ENCODE data around the gene WSB2. TPM values are rescaled to one million over a fixed set of nuclear protein-coding genes. Genes with fewer than 3 reads are reported as not detected.

Gene WSB2
- total and polyA plus RNA-seq, 10 donors = 14.4 to 63.2 (median 43.6) TPM

DNA sequence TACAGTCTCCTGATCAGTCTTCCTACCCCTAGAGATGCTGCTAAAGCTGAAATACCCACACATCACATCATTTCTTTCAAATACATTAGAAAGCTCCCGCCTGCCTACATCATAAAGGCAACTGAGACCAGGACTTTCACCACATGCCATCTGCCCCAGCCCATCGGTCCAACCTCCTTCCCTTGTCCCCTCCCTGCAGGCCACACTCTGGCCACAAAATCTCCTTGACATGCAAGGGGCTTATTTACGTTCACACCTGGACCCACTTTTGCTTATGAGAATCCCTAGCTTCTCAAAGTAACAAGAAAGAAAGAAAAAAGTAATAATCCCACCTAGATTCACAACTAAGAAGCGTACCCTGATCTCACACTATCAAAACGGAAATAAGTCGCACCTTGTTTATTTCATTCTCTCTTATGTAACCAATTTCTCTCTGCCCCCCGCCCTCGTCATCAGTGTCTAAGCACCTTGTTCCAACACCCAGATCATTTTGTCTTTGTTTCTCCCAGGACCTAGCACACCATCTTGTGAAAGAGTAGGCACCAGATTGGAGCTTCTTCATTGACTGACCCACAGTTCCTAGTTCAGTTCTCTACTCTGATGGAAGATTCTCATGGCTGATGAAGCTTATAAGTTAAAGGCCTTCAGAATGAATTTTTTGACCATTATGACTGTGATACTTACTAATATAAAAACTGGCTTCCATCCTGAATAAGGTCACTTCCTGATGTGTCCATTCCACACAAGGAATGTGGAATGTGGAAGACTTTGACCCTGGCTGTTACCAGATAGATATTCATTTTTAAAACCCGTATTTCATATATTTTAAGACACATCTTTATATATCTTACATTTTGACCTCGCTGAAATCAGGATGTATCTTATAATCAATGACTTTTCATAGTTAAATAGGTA, 7.7 kb downstream of the WSB2 start:
- WGBS, 5 donors = 79 to 92% (median 88%) methylated on average over 10 of the region's 10 CpGs
- no peaks in the 10 kb centered on the region for H3K27me3 ChIP-seq (replicated peaks in 1 of 7)
- H3K27ac ChIP-seq = peak overlapping the region in 7 of 8 donors; percentile 31 to 69 (median 52)
- no peak for DNase-seq
- intact Hi-C loops (cut with DNase I; ENCODE audit: low total_unique reads) = no loop called here
- peaks cover 6 to 73% (median 33%) of the 10 kb centered on the region in 6 donors for H3K4me1 ChIP-seq
- no peaks in the 10 kb centered on the region for H3K9me3 ChIP-seq
- H3K36me3 ChIP-seq = peaks cover 0 to 43% (median 25%) of the 10 kb centered on the region in 6 donors
- TF ChIP-seq POLR2A (IDR thresholded peaks at IDR 0.05) (no peak), POLR2AphosphoS5 (IDR thresholded peaks at IDR 0.05) (no peak)
- TF ChIP-seq, protein P1, sequence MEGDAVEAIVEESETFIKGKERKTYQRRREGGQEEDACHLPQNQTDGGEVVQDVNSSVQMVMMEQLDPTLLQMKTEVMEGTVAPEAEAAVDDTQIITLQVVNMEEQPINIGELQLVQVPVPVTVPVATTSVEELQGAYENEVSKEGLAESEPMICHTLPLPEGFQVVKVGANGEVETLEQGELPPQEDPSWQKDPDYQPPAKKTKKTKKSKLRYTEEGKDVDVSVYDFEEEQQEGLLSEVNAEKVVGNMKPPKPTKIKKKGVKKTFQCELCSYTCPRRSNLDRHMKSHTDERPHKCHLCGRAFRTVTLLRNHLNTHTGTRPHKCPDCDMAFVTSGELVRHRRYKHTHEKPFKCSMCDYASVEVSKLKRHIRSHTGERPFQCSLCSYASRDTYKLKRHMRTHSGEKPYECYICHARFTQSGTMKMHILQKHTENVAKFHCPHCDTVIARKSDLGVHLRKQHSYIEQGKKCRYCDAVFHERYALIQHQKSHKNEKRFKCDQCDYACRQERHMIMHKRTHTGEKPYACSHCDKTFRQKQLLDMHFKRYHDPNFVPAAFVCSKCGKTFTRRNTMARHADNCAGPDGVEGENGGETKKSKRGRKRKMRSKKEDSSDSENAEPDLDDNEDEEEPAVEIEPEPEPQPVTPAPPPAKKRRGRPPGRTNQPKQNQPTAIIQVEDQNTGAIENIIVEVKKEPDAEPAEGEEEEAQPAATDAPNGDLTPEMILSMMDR (IDR thresholded peaks at IDR 0.05 in 8 of 11, conservative IDR thresholded peaks at IDR 0.05 in 3 of 11) = no peak
- H3K4me3 ChIP-seq = no peak overlapping the region

DNA sequence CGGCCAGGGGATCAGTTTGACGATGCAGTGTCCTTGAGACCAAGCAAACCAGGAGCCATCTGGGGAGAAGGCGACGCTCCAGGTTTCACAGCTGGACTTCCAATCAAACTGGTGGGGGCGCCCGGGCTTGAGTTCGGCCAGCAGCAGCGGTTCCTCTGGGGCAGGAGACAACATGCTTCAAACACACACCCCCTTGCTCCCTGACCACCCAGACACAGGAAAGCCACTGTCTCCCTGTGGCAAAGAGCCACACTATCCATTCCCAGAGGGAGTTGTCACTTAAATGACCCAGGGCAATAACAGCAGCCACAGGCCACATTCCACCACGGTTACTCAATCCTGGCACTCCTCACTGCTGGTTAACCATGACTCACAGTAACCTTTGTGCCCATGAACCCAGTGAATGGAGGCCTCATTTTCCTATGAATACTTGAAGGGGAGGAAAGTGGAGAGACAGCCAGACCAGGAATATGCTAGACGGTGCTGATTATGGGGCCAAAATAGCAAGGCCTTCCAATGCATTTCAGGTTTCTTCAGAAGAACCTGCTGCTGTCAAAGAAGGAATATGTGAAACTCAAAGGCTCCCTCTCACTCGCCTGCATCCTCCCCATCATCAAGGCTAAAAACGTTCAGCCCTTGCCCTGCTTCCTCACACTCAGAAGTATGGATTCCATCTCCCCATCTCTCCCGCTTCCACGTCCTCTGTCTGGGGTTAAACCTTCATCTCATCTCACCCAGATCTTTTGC, 8.5 kb downstream of the WSB2 start:
- no peaks in the 10 kb centered on the region for H3K27me3 ChIP-seq (replicated peaks in 1 of 7)
- H3K9me3 ChIP-seq = no peaks in the 10 kb centered on the region
- WGBS, 5 donors = 72 to 78% (median 74%) methylated on average over 10 to 14 of the region's 14 CpGs
- no peak overlapping the region for H3K4me3 ChIP-seq
- H3K4me1 ChIP-seq = peaks cover 6 to 65% (median 33%) of the 10 kb centered on the region in 6 donors
- intact Hi-C loops (cut with DNase I; ENCODE audit: low total_unique reads) = no loop called here
- TF ChIP-seq POLR2AphosphoS5 (IDR thresholded peaks at IDR 0.05) = peak in 2 of 3 donors; percentile 32 to 83
- TF ChIP-seq, protein P1 (IDR thresholded peaks at IDR 0.05 in 8 of 11, conservative IDR thresholded peaks at IDR 0.05 in 3 of 11) = no peak
- DNase-seq = peak; percentile 75
- peaks cover 0 to 52% (median 27%) of the 10 kb centered on the region in 6 donors for H3K36me3 ChIP-seq
- H3K27ac ChIP-seq = peak overlapping the region in 7 of 8 donors; percentile 31 to 69 (median 52)

DNA sequence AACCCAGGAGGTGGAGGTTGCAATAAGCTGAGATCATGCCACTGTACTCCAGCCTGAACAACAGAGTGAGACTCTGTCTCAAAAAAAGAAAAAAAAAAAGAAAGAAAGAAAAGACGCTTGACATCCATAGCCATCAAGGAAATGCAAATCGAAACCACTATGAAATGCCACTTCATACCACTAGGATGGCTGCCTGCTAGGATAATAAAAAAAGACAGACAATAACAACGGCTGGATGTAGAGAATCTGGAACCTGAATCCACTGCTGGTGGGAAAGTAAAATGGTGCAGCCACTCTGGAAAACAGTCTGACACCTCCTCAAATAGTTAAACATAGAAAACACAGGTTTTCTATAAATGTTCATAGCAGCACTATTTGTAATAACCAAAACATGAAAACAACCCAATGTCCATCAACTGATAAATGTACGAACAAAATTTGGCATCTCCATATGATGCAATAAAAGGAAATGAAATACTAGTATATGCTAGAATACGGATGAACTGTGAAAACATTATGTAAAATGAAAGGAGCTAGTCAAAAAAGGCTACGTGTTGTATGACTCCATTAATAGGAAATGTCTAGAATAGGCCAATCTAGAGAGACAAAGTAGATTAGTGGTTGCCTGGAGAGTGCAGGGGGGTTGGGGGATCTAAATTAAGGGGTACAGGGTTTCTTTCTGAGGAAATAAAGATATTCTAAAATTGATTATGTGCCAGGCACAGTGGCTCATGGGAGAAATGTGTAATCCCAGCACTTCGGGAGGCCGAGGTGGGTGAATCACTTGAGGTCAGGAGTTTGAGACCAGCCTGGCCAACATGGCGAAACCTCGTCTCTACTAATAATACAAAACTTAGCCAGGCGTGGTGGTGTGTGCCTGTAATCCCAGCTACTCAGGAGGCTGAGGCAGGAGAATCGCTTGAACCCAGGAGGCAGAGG, 9.7 kb downstream of the WSB2 start:
- WGBS, 5 donors = 80 to 95% (median 82%) methylated on average over 12 of the region's 12 CpGs
- Histone ChIP-seq H3K4me1 (peaks cover 3 to 52% (median 28%) of the 10 kb centered on the region in 6 donors), H3K27me3 (replicated peaks in 1 of 7) (no peaks in the 10 kb centered on the region), H3K27ac (peak overlapping the region in 2 of 8 donors; percentile 60 to 68), H3K36me3 (peaks cover 0 to 64% (median 32%) of the 10 kb centered on the region in 6 donors), H3K9me3 (no peaks in the 10 kb centered on the region), H3K4me3 (no peak overlapping the region)
- no peak for DNase-seq
- no peak for TF ChIP-seq POLR2AphosphoS5 (IDR thresholded peaks at IDR 0.05)
- TF ChIP-seq POLR2A (IDR thresholded peaks at IDR 0.05) = no peak
- TF ChIP-seq, protein P1 (IDR thresholded peaks at IDR 0.05 in 8 of 11, conservative IDR thresholded peaks at IDR 0.05 in 3 of 11) = no peak
- intact Hi-C loops (cut with DNase I; ENCODE audit: low total_unique reads) = no loop called here

Measured in spleen (tissue), 11 donors.